WI38 (cell line): ENCODE results near the gene ZNF25.

Experiments
- H3K4me3 ChIP-seq: 2 replicates; pipeline ENCODE4 v1.5.1; 2011; ENCODE audit warnings: low read depth, mild to moderate bottlenecking, control low read depth, low read length
- CTCF ChIP-seq: IDR thresholded peaks from 2 replicates; pipeline ENCODE4 v1.5.1; 2012; ENCODE audit warnings: low read depth, mild to moderate bottlenecking, control low read depth, low read length

ZNF25 gene

GRCh38 chr10:37972396-37972795 is 4.1 kb downstream of the ZNF25 start:
- H3K4me3 ChIP-seq = no peak overlapping the region
- TF ChIP-seq CTCF = no peak

GRCh38 chr10:37965006-37965405 is 11.4 kb downstream of the ZNF25 start:
- no peak overlapping the region for H3K4me3 ChIP-seq
- TF ChIP-seq CTCF = no peak

- H3K4me3 ChIP-seq = no peak overlapping the region
- TF ChIP-seq CTCF = no peak
Observed at GRCh38 chr10:37960591-37961137, 15.8 kb downstream of the ZNF25 start.

- no peak for TF ChIP-seq CTCF
Observed at GRCh38 chr10:37957841-37958240, 18.6 kb downstream of the ZNF25 start.

GRCh38 chr10:37952926-37953325 is 23.5 kb downstream of the ZNF25 start:
- no peak overlapping the region for H3K4me3 ChIP-seq
- TF ChIP-seq CTCF = no peak

More at GRCh38 chr10:37957841-37958240, 18.6 kb downstream of the ZNF25 start:
- no peak overlapping the region for H3K4me3 ChIP-seq

- no peak for TF ChIP-seq CTCF
- no peak overlapping the region for H3K4me3 ChIP-seq
Observed at GRCh38 chr10:37952043-37952755, 24.2 kb downstream of the ZNF25 start.

GRCh38 chr10:37948210-37948609 is 28.2 kb downstream of the ZNF25 start:
- TF ChIP-seq CTCF = no peak

More at GRCh38 chr10:37948210-37948609, 28.2 kb downstream of the ZNF25 start:
- H3K4me3 ChIP-seq = no peak overlapping the region
